NCI-H774 (cell line): ENCODE measurements around the gene TFF1.
"Not testable (repeated sequence)": the region's sequence is repeated elsewhere in the genome, so short reads cannot be mapped to it uniquely, and the experiment has no call there.

Experiments
- DNase-seq: peaks from one replicate; lab custom pipeline; 2025; lab: John Stamatoyannopoulos, UW

Gene TFF1

DNA sequence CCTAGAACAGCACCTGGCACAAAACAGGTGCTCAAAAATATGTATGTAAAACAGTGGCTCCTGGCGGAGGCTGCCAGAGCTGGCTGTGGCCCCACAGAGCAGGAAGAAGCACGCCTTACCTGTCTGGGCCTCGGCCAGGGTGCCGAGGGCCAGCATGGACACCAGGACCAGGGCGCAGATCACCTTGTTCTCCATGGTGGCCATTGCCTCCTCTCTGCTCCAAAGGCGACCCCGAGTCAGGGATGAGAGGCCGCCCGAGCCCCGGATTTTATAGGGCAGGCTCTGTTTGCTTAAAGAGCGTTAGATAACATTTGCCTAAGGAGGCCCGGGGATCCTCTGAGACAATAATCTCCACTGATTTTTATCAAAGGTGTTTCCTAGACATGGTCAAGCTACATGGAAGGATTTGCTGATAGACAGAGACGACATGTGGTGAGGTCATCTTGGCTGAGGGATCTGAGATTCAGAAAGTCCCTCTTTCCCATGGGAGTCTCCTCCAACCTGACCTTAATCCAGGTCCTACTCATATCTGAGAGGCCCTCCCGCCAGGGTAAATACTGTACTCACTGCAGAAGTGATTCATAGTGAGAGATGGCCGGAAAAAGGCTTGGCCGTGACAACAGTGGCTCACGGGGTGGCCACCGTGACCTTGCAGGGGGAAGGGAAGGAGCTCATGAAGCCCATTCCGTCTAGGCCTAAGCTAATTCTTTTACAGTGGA, at the start of gene TFF1:
TSS of gene TFF1 (minus strand) at position 244 of the 719 bp plus-strand sequence. CDS start at position 204, 40 bp downstream.
- DNase-seq = no peak

DNA sequence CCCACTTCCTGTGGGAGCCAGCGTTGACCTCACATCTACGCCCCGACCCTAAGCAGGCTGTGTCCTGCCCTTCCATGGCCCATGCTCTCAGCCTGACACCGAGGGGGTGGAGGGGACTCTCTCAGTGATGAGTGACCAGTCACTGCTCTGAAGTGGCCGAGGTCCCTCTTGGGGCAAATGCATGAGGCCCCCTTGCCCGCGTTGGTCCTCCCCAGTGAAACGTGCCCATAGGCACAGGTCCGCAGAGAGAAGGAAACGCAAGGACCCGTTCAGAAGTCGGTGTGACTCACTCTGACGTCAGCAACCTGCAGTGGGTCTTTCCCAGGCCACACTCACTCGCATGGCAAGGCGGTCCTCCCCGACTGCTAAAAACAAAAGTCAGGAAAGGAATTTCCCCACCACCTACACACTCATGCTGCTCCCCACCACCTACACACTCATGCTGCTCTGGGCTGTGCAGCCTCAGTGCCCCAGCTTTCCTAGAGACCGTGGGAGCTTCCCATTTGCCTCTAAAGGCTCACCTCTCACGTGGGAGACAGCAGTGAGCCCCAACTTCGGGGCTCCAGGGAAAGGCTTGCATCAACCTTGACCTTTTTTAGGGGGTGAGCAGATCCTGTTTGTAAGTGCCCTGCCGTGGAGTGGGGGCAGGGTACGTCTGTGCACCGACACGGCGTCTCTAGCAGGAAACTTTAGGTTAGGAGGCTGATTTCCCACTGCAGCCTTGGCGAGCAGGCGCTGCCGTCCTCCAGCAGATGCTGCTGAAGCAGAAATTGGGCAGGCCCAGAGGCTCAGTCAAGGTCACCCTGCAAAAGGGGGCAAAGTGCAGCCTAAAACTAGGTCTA, 48.8 kb upstream of the TFF1 start:
- DNase-seq = no peak

DNA sequence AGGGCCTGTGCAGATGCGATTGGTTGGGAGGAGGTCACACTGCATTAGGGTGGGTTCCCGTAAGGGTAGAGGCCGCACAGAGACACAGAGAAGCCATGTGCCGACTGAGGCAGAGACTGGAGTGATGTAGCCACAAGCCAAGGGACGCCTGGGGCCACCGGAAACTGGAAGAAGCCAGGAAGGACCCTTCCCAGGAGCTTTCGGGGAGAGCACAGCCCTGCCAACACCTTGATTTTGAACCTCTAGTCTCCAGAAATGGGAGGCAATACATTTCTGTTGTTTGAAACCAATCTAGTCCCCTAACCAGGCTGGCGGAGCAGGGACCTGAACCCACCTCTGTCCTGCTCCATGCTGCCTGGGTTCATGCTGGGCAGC, 48.2 kb upstream of the TFF1 start:
- no peak for DNase-seq

DNA sequence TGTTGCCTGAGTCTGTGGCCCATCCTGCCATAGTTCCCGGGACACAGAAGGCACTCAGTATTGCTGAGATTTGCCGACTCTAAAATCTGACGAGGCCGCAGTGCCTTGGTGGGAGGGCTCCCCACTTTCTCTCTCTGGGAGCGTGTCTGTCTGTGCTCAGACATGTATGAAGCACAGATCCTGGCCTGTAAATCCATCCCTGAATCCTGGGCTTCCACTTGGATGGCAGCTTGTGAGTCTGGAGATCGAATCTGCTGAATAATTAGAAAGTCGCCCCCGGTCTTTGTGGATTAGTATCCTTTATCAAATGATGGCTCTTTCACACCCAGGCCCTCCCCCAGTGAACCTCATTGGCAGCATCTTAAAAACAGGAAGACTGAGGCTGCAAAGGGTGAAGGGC, 47.7 kb upstream of the TFF1 start:
- DNase-seq = no peak

DNA sequence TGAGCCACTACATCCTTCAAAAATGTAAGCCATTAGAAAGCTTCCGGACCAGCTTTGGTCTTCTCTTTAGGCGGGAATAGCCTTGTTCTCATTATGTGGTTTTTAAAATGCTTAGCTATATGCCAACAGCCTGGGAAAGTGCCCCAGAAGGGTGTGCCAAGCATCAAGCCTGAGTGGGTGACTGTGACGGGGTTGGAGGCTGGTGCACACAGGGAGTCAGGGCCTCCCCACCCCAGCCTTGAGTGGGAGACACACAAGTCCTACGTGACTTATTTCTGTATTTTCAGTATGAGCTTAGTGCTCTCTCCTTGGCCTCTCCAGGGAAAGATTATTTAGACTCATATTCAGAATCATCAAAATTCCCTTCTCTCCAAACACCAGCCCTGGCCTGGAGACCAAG, 47.2 kb upstream of the TFF1 start:
- no peak for DNase-seq

DNA sequence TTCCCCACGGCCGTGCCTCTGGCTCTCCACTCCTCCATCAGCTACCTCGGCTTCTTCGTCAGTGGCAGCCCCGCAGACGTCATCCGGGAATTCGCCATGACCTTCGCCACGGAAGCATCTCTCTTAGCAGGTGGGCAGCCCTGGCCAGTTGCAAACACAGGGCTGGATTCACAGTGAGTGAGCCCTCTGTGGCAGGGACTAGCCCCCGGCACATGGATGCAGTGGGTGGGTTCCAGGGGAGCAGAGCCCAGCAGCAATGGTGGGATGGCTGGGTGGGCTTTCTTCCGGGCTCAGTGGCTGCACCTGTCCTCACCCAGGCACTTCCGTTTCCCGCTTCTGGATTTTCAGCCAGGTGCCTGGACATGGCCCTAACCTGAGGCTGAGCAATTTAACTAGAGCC, 46.8 kb upstream of the TFF1 start:
- no peak for DNase-seq

DNA sequence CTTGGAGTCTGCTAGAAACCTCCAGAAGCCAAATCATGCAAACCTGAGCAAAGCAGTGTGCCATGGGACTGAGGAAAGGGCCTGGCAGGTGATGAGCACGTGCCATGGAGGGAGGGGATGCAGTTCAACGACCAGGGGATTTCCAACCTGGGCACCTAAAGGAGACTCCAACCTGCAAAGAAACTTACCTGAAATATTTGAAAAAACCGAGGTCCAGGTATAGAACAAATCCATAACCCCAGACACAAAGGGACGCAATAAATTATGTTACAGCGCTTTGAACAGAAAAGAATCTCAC, 46.2 kb upstream of the TFF1 start:
- no peak for DNase-seq

DNA sequence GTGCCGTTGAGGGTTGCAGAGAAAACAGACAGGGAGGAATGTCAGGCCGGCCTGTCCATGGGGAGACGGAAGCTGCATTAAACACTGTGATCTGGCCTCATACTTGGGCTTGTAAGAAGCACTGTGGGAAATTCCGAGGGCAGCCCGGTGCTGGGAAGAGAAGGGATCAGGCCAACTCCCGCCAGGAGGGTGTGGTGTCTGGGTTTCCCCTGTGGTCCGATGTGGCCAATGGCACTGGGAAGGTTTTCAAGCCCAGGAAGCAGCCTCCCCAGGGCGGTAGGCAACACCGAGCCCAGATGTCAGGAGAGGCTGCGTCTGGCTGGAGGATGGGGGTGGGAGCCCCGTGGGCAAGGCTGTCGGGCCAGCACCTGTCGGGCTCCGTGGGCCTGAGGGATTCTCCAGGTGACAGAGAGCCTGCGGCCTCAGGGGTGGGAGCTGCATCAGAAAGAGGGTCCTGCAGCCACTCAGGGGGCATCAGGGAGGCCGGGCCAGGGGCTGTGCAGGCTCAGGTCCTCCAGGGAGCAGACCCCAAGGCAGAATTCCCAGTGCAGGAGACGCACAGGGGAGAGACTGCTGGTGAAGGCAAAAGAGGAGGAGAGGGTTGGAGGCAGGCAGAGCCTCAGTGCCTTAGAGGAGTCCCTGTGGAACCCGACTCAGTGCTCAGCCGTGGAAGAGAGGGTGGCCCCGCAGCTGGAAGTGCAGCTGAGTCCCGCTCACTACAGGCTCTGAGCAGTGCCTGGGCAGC, 45.7 kb upstream of the TFF1 start:
- no peak for DNase-seq

DNA sequence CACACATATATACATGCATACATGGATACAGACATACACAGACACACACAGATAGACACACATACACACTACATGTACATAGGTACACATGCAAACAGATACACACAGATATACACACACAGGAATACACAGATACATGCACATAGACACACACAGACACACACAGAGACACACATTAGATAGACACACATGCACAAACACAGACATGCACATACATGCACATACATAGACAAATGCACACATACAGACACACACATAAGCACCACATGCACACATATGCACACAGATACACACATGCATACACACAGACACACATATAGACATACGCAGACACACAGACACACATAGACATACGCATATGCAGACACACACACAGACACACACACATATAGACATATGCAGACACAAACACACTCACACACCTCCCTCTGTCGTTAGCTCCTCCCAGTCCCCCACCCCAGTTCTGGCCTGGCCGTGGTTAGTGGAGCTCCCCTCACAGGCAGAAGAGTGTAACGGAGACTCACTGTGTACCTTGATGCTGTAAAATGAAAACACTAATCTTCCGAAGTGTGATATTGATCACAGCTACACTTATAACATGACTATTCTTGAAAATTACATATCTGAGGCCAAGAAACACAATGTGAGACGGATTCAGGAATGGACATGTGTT, 45.0 kb upstream of the TFF1 start:
- no peak for DNase-seq

DNA sequence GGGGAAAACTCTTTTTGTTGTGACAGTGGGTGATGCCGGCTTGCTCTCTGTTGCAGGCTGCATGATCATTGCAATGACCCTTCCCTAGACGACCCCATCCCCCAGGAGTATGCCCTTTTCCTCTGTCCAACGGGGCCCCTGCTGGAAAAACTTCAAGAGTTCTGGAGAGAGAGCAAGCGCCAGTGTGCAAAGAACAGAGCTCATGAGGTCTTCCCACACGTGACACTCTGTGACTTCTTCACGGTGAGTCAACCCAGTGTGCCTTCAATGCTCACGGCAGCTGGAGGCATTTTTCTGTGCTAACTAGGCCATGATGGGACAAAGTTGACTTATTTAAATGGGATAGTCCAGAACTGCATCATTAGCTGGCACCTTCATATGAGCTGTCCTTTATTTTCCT, 43.0 kb upstream of the TFF1 start:
- DNase-seq = no peak

DNA sequence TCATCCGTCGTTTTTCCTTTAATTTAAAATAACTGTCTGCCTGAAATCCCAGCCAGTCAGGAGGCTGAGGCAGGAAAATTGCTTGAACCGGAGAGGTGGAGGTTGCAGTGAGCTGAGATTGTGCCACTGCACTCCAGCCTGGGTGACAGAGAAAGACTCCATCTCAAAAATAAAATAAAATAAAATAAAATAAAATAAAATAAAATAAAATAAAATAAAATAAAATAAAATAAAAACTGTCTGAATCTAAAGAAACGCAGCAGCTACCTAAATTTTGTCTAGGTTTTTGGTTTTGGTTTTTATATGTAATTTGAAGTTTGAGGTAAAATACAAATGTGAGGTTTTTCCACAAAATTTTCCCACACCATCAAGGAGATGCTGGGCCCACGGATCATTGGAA, 42.4 kb upstream of the TFF1 start:
- DNase-seq = not testable (repeated sequence)

DNA sequence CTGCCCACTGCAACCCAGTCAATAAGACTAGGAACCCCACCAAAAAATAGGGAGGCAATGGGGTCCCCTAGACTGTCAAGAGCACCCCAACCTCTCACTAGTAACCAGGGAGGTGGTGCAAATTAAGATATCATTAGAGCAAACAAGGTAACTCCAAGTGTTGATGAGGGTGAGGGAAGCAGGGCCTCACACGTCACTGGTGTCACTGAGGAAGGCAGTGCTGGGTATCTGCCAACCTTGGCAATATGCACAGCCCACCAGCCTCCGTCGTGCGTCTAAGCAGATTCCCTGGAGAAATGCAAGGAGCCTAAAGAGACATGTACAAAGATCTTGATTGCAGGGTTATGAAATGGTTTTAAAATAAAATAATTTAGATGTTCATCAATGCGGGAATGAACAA, 41.1 kb upstream of the TFF1 start:
- no peak for DNase-seq

DNA sequence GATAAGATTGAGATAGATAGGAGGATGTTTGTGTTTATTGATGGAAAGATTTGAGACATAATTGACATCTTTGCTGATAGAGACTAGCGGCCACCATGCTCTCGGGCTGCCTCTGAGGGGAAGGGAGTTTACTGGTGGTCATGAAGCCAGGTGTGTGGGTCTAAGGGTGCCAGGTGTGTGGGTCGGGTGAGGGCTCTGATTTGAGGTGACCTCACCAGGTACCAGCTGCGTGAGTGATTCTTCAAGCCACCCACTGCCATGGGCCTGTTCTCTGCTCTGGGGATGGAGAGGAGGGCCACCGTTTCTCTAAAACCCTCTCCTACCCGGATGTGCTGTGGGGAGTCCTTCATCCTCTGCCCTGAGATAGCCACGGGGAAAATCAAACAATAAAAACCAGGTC, 40.5 kb upstream of the TFF1 start:
- no peak for DNase-seq

DNA sequence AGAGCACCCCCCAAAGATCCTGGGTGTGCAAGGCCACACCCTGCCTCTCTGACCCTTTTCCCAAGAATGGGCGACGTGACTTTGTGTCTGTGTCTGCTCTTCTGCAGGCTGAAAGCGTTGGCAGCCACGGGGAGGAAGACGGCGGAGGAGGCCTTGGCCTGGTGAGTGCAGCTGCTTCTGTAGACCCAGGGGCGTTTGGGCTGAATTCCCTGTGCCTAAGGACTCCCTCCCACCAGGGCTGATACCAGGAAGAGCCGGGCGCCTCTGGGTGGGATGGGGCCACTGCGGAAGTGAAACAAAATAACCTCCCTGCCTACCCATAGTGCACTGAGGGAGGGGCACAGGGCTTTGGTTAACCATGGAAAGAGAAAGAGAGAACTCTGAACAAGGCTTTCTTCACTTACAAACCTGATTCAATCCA, 39.9 kb upstream of the TFF1 start:
- DNase-seq = no peak

DNA sequence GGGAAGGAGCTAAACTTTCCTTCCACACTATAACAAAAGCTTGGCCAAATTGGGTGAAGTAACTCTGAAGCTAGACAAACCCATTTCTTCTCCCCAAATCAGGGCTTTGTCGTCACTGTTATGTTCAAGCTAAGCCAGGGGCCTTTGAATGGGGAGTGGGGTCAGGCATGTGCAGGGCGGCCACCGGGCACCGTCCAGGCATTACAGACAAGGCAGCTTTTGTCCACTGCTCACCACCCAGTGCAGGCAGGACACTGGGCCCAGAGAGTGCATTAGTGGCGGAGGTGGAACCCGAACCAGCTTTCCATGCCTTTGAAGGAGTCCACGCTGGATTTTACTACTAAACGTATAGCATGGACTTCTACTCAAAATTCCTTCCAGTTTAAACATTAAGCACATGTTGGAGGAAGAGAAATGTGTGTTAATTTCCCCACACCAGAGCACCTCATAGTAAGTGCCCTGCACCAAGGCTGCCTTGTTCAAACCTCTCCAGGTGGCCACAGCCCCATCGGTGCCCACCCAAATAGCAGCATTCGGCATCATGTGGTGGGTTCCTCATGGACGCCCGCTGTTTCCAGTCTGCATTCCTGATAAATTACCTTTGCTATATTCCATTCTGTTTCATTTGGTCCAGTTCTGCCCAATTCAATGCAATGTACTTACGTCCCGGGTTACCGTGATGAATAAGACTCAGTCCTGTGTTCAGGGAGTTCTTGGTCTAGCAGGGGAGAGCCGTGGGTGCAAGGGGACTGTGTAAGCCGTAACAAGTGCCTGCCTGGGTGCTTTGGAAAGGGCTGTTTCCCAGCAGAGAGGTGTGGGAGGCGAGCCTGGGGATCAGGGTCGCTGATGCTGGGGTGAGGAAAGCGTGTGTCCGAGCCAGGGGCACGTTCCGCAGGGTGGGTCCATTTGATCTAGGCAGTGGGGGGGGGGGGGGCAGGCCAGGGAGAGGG, 39.0 kb upstream of the TFF1 start:
- DNase-seq = no peak

DNA sequence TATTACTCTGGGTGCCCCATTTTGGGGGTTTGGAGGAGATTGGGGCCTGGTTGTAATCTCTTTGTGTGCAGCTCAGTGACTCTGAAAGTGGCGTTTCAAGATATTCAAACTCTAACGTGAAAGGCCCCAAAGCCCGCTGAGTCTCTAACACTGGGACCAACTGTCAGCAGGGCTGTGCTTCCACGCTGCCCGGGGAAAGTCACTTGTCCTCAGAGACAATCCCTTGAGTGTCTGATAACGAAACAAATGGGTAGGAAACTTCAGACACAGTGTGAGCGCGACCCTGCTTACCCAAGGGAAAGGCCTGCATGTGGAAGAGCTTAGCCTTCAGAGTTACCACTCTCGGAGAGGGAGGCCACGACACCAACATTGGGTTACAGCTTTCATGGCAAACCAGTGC, 38.2 kb upstream of the TFF1 start:
- no peak for DNase-seq

DNA sequence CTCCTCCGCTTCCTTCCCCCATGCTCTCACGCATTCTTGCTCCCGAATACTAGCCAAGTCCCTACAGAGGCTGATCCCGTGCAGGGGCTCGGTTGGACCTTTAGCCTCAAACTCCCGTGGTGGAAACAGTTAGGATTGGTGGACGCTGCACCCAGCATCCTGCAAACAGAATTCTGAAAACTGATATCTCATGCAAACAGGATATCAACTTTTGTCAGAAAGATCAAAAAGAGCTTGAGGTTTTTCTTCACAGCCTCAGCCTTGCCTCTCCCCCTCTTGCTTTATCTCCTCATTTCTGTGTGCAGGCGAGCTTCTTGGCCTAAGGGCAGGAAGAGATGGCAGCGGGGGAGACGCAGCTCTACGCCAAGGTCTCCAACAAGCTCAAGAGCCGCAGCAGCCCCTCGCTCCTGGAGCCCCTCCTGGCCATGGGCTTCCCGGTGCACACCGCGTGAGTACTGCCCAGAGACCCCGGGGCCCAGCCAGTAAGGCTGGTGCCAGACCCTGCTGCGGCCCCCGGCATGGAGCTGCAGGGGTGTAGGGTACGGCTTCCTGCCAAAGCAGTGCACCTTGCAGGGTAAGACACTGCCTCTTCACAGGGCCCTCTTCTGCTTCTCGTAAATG, 37.4 kb upstream of the TFF1 start, which contains the start of gene UBASH3A:
TSS of gene UBASH3A (plus strand) at position 292 of the 621 bp plus-strand sequence. CDS start at position 336, 44 bp downstream.
- DNase-seq = no peak

DNA sequence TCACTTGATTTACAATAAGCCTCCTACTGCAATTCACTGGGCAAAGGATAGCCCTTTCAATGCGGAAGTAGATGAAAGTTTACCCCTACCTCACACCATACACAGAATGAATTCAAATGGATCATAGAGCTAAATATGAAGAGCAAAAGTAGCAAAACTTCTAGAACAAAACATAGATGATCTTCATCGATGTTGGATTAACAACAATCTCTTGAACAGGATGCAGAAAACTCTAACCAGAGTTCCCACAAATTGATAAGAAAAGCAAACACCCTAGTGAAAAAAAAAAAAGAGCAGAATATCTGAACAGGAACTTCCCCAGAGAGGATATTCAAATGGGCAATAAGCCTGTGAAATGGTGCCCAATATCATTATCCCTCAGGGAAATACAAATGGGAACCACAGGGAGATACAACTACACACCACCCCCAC, 35.5 kb upstream of the TFF1 start:
- DNase-seq = no peak

DNA sequence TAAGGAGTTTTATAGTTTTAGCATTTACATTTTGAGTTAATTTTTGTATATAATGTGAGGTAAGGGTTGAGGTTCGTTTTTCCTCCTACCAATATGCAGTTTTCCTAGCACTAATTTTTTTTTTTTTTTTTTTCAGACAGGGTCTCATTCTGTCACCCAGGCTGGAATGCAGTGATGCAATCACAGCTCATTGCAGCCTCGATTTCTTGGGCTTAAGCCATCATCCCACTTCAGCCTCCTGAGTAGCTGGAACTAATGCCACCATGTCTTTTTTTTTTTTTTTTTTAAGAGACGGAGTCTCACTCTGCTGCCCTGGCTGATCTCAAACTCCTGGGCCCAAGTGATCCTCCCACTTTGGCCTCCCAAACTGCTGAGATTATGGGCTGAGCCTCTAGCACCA, 34.8 kb upstream of the TFF1 start:
- DNase-seq = no peak

DNA sequence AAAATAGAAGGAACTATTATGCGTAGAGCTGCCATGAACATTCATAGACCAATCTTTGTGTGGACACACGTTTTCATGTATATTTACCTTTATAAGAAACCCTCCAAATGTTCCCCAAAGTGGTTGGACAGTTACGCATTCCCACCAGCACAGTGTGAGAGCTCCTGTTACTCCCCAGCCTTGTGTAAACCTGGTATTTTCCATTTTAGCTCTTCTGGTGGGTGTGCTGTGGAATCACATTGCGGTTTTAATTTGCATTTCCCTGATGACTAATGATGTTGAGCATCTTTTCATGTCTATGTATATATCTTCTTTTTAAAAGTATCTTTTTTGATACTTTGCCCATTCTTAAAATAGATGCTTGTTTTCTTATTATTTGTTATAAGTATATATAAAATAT, 34.2 kb upstream of the TFF1 start:
- no peak for DNase-seq
